Activated T-helper 1 cell treated with anti-CD3 and anti-CD28 coated beads, Interleukin-2, amount 50 U/mL, for 16 hours (primary cell): Measurements from ENCODE around the gene TSPAN2.

Experiments used
- DNase-seq, 2 donors: peaks; one replicate each; pipeline ENCODE4 v3.0.0-alpha.2; 2020; ENCODE audit warnings: low read depth in 1 of 2, low spot score in 1 of 2

Gene TSPAN2

DNA sequence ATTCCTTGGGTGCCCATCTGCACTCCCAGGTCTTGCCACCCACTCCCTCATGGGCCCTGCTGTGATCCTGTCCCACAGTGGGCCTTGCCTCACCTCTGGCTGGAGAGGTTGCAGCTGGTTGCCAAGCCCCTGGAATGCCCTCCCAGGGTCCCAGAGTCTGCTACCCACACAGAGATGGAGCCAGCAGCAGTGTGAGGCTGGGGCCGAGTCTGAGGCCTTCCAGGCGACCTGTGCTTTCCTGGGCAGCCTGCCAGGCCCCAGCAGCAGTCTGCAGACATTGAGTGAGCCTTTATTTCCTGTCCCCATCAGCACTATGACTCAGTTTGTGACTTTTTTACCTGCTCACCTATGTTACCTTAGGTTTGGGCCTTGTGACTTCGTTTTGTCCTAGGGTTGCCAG lies 25.0 kb upstream of the TSPAN2 start:
- DNase-seq: no peak

DNA sequence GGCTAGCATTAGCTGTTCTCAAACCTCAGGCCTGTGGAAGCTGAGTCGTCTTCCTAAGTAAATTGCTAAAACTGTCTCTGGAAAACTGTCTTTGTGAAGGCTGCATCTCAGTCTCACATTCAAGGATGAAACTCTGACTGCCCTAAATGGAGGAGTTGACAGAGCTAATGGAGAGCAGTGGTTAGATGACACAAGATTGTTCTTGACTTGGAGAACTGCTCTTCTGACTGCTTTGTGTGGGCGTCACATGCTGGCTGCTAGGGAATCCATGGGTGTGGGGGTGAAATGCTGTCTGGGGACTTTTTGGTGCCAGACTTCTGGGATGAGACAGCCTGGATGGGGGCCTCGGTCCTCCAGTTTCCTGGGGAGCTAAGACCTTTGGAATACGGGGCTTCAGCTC lies 24.5 kb upstream of the TSPAN2 start:
- DNase-seq: no peak

DNA sequence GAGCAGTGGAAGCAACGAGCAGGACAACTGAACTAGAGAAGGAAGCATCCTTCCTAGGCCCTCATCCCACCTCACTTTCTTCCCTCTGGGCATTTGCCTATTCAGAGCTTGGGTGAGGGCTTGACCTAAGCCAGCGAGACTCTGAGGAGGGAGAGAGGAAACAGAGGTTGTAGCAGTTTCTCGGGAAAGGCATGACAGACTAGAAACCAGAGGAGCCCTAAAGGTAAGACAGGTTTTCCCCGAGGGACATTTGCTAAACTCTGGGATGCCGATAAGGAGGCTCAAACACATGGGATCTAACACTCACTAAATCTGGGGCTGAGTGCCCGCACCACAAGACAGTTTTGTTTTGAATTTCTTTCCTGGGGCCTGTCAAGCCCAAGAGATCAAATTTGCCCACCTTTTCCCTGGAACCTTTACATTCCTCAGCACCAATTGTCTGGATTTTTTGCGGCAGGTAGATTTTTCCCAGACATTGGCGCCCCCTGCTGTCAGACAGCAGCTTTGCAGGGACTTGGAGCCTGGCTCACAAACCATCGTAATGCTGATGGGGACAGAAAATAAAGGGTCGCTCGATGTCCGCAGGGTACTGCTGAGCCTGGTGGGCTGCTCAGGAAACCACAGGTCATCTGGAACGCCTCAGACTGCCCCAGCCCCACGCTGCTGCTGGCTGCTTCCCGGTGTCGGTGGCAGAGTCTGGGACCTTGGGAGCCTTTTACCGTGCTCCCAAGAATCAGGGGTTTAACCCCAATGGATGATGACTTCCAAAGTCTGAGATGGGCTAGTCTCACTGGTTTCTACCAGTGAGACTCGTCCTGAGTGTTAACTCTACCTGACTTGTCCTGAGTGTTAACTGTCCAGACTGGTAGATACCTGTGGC lies 23.4 kb upstream of the TSPAN2 start:
- peak; percentile 31 to 33 for DNase-seq

DNA sequence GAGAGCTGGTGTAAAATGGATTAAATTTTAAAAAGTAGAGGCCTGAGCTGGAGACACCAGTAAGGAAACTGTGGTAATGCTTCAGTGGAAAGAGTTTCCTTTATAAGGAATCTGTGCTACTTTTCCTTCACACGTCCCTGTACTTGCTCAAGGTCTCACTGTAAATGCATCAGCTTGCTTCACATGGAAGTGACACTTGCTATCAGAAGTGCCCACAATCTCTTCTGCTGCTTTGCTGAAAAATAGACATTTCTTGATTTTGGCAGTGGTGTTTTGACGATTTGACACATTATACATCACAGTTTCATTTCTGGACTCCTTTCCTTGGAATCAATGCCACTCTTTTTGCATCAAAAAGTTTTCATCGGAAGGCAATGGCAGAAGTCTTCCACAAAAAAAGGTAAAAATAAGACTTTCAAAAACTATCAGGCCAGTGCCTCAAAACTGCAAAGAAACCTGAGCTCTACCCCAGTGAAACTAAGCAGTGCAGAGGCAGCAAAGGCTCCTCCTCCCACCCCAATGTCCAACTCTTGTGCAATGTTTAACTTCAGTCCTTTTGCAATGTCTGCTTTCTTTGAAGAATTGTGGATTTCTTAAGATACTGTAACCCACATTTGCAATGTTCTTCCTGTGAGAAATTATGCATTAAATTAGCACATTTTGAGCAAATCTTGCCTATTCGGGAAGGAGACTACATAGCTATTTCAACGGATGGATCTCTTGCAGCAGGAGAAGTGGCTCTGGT lies 18.4 kb upstream of the TSPAN2 start:
- no peak for DNase-seq

DNA sequence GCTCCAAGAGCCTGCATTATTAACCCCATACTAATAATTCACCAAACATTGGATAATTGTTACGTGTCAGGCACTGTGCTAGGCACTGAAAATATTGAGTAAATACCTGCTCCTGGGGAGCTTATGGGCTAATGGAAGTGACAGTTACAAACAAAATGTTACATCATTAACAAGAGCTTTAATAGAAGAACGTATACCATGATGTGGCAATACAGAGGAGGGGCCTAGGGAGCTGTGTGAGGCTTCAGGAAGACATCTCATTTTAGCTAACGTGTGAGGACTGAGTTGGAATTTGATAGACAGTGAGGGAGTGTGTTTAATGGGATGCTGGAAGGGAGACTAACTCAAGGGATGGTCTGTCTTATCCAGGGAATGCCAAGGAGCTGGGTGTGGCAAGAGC lies 16.5 kb upstream of the TSPAN2 start:
- no peak for DNase-seq

DNA sequence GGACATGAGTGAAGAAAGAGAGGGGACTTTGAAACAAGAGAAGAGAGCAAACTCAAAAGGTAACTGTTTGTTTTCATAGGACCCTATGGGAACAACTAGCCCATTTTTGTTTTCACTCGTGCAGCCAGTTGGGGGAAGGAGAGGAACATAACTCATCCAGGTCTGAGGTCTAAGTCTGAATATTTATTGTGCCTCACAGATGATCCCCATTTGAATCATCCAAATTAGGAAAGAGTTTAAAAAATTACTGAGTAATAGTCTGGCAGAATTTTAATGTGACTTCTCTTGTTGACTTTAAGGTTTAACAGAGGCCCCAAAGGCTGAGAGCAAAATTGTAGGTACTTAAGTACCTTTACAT lies 10.4 kb upstream of the TSPAN2 start:
- no peak for DNase-seq

DNA sequence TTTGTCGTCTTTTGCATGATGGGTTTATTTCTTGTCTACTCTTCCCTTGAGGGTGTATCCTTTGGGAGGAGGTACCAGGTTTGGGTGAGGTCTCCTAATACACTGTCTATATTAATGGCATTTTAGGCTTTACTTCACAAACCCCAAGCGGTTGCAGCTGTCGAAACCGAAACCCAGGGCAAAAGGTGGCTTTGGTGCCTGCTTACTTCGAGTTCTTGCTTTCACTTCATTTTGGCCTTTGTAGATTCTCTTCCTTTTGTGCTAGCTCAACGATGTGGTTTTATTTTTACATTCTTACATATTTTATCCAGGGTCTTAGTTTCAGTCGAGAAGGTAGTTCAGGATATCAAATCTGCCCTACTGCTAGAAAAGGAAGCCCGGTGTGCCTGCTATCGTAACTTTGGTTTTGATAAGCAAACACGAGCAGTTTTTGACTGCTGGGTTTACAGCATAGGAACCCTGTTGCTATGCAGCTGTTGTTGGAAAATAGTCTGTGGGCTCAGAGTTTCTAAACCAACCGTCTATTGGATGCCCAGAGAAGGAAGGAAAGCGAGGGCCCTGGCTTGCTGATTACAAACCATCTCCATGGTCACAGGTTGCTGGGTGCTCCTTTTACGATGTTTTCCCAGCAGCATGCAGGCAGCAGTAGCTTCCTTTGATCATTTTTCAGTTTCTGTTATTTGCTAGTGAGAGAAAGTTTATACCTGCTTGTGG lies 9.8 kb upstream of the TSPAN2 start:
- DNase-seq: peak; percentile 39 to 41

DNA sequence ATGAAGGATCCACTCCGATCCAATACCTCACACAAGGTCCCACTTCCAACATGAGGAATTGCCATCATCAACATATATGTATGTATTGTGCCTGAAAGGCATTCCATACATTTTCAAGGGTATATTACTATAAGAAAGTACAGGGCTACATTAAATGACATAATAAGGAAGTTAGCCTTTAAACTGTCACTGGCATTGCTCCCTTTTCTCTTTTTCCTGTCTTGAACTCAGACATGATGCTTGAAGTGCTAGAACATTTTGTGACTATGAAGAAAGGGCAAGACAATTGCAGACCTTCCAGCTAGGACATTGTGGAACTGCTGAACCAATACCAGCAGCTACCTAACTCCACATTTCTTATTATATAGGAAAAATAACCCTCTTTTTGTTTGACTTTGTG lies 2.9 kb upstream of the TSPAN2 start:
- DNase-seq: no peak

DNA sequence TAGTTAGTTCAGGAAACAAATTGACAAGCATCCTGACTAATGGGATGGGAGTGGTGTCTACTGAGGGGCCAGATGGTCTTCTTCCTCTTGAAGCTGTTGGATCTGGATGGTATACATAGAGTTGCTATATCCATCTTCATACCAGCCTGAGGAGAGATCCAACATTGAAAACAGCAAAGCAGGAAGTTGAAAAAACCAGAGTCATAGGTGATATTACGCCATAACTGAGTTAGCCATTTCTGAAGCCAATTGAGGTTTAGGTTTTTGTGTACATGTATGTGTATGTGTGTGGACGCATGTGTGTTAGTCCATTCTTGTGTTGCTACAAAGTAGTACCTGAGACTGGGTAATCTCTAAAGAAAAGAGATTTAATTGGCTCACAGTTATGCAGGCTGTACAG lies 2.3 kb upstream of the TSPAN2 start:
- no peak for DNase-seq

DNA sequence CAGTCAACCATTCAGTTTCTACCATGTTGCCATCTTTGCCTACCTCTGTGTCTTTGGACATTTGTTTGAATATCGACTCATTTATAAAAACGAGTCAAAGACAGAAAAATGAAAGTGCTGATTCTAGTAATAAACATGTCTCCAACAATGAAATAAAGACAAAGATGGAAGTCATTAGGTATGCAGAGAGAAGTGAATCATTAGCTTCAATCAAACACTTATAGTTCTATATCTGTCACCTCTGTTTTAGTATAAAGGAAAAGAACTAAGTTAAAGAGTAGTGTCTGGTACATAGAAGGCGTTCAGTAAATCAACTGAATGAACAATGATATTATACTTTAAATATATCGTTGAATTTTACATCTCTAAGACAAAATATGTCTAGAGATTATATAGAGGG lies 1.7 kb upstream of the TSPAN2 start:
- no peak for DNase-seq

DNA sequence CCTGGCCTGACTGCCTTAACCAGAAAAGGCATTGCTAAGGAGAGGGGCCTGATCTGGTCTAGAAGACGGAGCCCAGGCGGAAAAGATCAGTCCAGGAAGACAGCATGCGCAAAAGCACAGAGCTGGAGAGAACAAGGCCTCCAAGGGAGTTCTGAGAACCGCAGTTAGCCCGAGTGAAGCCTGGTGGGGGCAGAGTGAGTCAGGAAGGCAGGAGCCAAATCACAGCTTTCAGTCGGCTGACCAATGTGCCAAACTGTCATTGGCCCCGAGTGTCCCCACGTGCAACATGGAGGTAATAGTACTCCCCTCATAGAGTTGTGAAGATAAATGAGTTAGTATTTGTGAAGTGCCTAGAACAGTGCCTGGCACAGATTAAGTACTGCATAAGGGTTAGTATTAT lies 1.2 kb upstream of the TSPAN2 start:
- no peak for DNase-seq

DNA sequence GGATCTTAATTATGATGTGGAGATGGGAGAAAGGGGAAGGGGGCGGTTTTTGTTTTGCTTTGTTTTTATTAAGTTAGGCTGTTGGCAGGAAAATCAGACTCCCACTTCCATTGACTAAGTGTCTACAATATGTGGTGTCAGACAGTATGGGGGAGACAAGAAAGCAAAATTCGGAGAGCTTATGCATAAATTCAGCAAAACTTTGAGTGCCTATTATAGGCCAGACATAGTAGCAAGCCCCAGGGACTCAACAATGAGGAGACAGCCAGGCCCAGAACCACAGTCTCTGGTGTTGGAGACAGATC lies 835 bp upstream of the TSPAN2 start:
- DNase-seq: no peak

DNA sequence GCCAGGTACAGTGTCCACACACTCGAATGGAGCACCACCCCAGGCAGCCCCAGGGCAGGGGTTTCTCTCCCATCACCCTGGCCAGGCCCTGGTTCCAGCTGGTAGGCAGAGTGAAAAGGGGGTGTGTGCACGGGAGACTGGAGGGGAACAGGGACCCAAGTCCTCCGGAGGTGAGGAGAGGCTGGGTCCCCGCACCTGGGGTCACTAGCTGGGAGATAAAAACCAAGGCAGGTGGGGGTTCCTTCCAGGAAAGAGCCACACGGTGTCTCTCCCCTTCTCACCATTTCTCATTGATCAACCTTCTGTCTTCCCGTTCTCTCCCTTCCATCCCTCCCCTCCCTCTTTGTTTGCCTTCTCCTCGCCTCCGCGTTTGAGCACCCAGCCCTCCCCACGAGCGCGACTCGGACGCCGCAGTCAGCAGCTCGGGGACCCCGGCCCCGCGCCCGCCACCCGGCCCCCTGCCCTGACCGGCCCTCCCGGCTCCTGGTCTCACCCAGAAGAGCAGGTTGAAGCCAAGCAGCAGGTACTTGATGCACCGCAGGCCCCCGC lies 358 bp downstream of the TSPAN2 start:
- DNase-seq: no peak

DNA sequence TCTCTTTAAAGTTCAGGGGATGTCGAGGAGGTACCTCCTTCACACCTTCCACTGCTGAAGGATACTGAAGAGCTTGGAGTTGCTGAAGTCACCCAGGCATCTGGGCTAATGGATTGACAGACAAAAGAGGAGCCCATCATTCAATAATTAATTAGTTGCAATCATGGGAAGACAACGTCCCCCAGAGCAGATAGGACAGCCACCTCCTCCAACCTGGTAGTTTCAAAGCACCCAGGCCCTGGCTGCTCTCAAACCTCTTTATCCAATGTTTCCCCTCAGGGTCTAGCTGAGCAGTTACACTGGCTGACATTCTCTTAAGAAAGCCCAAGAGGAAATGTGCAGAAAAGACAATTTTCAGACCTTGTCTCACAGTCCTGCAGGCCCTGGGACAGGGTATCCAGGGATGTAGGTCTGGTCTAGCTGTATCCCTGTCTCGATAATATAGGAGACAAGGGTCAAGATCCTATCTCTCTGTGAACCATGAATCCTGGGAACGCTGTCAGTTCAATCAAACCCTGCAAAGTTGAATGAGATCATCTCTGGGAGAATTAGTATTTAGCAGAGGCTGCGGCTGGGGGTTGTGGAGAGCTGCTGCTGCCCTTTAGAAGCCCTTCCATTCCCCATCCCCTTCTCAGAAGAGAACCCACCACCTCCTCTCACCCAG lies 1.1 kb downstream of the TSPAN2 start:
- no peak for DNase-seq

DNA sequence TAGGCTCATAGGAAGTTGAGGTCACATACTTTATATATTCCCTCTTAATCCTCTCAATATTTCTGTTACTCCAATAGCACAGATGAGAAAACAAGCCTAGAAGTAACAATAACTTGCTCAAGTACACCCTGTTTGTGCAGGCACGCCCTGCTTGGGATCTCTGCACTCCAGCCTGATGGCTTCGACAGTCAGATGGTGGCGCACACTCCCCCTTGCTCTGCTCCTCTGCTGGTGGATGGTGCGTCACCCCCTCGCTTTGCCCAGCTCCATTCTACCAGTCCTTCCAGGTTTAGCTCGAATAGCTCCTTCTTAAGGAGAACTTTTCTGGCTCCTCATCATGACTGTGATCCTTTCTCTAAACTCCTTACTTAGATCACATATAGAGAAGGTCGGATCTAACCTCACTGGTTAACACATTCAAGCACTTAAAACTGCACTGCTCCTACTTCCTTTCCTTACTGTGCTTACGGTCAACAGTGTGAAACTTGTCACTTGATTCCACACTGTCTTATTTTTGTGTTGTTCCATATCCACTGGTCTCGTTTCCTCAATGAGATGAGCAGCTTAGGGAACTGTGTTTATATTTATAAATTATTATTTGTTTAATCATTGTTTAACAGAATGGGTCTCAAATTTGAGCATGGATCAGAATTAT lies 3.0 kb downstream of the TSPAN2 start:
- DNase-seq: no peak

DNA sequence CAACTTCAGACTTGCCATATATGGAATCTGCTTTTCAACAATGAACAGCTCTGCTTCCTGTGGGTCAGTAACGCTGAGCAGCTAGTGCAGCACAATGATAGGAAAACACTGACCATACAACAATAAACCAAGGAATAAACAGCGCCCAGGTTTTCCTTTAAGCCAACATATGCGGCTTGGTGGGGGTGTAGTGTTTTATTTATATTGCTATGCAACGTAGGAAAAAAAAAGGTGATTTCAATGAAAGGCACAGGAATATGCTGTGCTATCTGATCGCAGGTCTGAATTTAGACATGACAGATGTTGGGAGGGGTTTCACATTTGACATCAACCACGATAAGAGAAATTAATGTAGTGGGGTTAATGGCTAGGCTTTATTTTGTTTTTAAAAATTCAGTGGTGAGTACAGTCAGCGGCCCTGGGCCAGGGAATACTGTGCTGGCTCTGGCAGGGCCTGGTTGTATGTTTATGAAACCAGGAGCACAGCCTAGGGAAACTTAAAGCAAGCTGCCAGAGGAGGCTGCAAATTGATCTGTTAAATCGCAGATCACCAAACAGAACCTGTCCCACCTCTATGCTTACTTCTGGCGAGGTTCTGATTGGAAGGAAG lies 4.3 kb downstream of the TSPAN2 start:
- no peak for DNase-seq

DNA sequence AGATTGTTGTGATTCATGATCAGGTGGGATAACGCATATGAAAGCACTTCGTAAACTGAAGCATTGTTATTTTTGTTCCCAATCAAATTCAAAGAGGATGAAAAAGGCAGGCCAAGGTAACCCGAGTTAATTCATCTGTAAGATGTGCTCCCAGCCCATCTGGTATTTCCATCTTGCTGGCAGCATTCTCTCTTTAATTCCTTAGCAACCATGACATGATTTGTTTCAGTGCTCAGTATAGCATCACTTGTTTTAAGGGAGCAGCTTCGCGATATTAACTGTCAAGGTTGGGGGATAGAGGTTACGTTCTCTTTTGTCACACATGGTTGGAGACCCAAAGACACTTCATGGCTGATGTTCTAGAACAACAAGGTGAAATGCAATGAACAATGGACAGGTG lies 6.4 kb downstream of the TSPAN2 start:
- no peak for DNase-seq

DNA sequence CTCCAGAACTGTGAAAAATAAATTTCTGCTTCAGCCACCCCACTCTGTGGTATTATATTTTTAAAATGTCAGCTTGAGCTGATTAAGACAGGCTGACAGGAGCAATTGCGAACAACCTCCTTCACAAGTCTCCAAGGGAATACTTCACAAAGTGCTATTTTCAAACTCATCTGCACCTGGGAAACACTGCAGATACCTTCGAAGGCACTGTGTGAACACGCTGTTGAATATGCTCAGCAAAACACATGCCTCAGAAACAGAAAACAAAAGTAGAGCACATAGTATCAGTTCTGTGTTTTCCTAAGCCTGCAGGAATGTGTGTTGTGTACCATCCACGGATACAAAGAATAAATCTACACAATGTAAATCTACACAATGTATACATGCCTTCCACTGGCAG lies 10.6 kb downstream of the TSPAN2 start:
- no peak for DNase-seq

DNA sequence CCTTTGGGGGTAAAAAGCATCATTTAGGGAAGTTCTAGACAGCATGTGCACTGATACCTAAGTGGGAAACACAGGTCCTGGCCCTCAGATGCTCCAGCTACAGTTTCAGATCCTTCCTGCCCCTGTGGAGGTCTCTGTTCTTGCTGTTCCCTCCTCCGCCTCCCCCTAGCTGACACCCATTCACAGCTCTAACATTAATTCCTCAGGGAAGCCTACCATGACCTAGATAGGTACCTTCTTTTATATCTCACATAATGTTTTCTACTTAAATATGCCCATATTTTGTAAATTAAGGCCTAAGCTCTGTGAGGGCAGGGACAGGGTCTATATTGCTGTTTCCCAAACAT lies 11.3 kb downstream of the TSPAN2 start:
- no peak for DNase-seq

DNA sequence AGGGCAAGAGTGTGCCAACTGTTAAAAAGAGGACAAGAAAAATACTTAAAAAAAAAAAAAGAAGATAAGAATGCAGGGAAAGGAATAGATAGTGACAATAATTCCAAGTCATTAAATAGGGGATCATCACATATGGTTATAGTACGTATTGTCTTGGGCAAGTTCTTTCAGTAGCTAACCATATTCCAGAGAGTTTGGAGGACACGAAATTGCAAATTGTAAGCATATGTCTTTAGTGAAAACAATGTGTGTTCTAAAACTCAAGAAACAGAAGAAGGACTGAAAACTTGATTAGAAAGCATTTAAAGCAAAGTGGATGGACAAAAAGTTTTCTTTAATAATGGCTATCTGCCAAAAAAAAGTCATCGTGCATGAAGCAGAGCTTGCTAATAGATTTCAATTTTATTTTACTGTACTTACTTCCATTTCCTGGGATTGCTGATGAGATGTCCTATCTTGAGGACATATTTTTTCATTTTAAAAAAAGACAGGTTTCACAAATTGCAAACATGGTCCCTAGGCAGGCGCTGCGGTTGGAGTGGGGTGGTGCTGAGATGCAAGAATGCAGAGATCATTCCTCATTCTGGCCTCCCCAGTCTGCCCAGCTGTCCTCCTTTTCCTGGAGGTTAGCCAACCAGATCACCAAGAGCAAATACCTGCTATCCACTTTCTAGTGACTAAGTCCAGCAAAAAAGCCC lies 11.9 kb downstream of the TSPAN2 start:
- no peak for DNase-seq
